GM18907 (cell line): ENCODE results near the gene NRG2.

Source experiments
- ATAC-seq: cut with Tn5 transposase; IDR thresholded peaks from one replicate; pipeline ENCODE4 v1.9.1; 2021; ENCODE audit warnings: mild to moderate bottlenecking, moderate library complexity; ENCODE audit not compliant: unreplicated experiment

NRG2 gene

DNA sequence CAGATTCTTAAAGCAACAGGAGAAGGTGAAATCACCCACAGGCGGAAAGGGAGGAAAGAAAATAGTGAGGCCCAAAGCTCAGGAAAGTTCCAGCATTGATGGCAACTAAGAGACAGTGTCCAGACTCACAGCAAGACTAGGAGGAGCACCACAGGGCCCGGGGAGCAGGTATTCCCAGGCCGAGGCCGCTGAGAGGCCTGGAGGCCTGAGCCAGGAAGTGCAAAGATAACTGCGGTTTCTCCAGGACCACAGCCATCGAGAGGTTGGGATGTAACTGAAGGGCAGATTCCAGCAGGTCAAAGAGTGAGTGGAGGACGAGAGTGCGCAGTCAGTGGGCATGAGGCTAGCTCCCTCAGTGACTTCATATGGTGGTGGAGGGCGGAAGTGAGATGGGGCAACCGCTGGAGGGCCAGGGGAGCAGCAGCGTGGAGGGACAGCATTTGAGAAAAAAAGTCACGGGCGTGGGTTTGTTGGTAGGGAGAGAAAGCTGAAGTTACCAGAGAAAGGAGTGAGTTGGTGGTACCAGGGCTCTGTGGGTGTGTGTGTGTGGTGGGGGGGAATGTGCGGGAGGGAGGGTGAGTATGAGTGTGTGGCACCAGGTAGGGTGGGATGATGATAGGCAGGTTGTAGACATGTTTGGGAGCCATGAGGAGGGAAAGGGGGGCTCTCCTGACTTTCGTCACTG is 157.8 kb downstream of the NRG2 start:
- no peak for ATAC-seq

DNA sequence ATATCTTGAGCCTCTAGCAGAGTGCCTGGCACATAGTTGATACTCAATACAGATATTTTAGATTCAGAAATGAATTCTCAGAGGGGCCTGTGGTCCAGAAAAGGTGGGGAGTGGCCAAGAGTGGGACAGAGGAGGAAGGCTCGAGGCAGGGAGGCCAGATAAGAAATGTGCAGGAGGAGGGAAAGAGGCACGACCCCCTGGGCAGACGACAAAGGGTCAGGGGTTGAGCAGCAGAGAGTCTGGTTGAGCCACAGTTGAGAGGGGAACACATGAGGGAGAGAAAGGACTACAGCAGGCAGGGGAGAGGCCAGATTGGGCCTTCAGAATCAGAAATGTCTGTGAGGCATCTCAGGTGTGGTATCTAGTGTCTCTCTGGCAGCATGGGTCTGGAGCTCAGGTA is 158.4 kb downstream of the NRG2 start:
- ATAC-seq = no peak

DNA sequence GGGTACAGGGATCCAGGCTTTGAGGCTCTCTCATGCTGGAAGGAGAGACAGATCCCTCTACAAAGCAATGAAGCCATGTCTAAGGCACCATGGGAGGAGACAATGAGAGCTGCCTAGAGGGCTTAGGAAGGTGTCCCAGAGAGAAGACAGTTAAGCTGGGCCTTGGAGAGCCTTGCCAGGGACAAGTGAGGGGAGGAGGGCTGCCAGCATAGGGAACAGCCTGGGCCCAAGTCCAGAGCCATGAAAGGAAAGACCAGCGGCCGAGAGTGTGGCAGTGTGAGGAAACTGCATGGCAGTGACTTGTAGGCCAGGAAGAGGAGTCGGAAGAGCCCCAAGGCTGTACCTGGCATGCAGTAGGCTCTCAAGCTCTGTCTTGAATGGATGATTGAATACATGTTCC is 159.0 kb downstream of the NRG2 start:
- no peak for ATAC-seq

DNA sequence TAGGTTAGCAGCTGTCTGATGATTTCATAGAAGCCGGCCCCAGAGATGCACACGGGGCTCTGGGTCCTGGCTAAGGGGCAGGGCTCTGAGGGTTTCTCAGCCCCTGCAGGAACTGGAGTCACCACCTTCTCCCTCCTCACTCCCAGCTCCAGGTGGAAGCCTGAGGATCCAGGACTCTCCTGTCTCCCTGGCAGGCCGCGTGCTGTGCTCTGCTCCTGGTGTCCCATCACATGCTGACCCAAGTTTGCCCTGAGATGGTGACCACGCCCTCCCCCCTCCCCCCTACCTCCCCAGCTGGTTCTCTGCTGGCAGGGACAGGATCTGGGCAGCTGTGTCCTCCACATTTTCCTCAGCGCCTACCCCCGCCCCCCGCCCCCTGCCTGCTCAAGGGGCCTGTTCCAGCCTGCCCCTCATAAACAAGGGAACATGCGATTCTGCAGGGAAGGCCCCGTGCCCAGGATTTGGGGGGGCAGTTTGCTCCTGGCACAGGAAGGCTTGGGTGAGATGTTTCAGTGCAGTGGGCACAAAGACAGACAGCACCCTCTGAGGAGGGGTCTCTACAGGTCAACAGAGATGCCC is 160.0 kb downstream of the NRG2 start:
- no peak for ATAC-seq

DNA sequence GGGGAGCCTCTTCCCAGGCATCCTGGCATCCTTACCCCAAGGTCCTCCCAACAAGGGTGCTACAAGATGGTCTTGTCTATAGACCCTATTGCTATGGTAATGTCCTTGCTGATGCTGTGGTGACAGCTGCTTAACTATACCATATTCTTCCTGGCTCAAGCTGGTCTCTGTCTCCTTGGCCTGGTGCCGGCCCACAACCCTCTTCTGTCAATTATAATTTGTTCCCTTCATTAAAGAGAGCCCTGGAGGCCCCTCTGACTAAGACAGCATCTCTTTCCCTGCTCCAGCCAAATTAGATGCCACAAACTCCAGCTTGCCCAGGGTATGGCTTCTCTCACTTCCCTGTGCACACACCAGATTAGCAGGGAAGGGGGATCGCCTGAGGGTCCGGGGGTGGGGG is 160.8 kb downstream of the NRG2 start:
- ATAC-seq = no peak

DNA sequence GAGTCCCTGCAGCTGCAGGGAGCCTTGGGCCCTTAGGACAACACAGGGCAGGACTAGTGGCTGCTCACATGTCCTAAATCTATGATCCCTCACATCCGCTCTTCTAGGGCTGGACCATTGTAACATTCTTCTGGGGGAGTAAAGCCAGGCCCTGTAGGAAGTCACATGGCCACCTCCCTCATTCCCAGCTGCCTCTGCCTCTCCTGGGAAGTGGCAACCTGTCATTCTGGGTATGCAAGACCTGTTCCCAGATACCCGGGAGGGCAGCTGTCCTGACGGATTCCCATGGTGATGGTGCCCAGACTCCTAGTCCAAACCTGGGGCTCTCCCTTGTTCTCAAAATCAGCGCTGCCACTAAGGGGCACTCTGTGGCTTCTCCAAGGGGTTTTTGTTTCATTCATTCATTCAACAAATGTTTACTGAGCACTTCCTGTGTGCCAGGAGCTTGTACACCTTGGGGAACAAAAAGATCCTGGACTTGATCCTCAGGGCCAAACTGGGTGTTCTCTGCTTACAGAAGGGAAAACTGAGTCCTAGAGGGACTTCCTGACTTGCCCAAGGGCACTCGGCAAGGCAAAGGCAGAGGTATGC is 161.9 kb downstream of the NRG2 start:
- no peak for ATAC-seq

DNA sequence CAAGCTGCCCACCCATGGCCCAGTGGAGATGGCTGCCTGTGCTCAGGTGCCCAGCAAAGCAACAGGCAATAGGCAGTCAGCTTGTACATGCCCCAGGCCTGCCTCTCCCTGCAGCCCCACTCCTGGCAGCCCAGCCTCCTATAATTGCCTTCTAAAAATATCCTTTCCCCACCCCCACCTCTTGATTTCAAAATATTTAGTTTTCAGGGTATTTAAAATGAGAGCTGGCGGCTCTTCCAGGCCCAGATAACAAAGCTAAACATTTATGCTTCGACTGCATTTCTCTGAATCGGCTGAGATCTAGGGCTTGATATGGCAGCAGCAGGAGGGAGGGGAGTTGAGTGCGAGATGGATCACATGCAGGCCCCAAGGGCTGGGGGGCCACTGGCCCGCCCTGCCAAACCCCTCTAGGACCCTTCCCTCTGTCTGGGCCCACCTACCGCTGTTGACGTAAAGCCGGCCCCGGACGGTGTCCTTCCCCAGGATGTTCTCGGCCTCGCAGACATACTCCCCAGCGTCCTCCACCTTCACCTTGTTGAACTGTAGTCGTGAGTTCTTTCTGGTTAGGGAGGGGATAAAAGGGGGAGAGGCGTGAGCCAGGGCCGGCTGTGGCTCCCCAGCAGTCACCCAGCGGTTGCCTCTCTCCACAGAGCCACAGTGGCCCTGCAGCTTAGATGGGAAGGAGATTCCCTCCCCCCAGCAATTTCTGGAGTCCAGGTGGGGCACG is 162.5 kb downstream of the NRG2 start:
- no peak for ATAC-seq

DNA sequence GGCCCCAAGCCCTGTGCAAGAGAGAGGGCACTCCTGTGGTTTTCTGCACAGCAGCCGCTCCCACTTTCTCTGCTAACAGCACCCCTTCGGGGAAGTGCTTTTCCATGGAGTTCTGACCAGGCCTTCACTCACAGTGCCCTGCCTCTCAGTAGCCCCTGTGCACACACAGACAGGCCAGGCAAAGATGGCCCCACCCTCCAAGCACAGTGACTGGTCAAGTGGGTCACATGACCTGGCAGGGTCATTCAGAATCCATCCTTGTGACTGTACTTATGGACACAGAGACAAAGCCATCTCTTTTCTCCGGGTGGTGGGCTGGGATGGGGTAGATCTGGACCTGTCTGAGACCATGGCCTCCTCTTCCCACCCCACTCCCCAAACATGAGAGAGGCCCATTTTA is 165.0 kb downstream of the NRG2 start:
- ATAC-seq = no peak

DNA sequence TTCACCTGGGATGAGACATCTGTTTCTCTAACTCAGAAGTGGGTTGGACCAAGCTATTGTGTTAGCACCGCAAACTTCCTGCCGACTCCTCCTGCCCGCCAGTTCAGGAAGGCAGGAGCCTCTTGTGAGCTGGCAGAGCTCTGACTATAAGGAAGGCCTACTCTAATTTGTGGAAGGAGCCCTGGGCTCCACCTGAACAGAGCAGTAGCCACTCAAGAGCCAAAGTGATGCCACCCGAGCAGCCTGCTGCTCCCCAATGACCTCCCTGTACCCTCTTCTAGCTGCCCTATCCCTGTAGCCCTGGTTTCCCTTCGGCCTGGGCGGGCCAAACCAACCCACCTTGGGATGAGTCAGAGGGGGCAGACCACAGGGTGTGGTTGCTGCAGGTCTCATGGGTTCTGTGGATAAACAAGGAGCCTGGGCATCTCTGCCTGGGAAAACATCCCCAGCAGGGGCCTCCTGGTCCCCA is 165.9 kb downstream of the NRG2 start:
- ATAC-seq = no peak

DNA sequence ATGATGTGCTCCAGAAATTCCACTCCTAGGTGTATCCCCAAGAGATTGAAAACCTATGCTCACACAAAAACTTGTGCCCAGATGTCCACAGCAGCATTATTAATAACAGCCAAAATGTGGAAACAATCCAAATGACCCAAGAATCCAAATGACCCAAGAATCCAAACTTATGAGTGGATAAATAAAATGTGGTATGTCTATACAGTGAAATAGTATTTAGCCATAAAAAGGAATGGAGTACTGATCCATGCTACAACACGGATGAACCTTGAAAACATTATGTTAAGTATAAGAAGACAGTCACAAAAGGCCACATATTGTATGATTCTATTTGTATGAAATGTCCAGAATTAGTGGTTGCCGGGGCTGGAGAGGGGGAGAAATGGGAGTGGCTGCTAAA is 167.1 kb downstream of the NRG2 start:
- no peak for ATAC-seq

DNA sequence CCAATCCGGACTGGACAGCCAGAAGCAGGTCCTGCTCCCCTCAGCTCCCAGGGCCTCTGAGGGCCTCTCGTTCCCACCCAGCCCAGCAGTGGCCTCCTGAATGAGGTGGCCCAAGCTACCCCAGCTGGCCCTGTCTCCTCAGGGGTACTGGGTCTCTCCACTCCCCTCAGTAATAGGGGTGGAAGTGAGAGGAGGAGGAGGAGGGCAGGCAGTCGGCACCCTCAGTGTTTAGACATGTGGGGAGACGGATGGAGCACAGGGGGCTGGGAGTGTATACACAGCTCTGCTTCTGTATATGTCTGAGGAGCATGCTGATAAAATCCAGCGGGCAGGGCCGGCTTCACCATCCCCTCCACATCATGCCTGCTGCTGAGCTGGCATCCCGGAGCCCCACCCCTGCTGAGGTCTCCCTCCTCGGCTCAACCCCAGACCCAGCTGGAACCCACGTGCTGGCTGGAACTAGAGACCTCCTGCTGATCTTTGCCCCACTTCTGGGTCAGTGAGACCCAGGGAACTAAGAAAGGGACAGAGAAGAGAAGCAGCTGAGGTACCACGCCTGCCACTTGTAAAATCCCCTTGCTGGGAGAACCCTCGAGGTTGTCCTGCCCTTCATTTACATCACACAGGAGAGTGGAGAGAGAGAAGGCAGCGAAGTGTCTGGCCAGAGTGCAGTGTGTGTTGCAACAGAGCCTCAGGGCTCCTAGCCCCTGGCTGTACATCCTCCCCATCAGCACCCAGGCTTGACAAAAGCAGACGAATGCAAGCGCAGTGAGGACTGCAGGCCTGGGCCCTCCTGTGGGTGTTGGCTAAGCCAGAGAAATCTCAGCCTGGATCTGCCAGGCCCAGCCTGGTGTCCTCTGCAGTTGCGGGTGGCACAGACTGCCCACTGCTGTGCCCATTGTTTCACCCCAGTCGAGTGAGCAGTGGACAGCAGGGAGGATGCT is 170.0 kb downstream of the NRG2 start:
- no peak for ATAC-seq

DNA sequence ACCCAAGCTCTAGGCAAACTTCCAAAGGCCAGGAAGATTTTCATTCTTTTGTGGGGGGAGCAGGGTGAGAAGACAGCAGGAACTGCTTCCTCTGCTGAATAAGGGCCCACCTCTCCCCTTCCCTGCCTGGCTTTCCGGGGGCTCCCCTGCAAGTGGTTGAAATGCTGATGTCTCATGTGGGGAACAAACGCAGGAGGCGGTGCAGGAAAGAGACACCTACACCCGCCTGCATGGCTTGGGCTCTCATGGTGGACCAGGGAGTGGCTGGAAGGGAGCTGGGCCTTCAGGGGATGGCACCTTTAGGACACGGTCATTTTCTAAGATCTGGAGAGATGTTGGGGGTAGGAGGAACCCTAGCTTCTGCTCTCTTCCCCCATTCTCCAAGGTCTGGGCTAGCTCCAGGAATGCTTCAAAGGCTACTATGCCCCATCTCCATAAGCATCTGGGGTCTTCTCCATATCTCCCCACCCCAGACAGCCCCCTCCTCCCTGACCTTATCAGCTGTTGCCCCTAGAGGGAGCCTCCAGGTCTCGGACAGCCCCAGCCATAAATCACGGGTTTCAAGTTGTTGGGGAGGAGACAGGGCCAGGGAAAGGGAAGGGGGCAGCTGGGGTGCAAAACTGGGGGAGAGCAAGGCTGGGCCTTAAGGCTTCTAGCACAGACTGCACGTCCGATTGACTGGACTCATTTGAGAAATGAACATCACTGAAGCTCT is 170.9 kb downstream of the NRG2 start:
- ATAC-seq = no peak

DNA sequence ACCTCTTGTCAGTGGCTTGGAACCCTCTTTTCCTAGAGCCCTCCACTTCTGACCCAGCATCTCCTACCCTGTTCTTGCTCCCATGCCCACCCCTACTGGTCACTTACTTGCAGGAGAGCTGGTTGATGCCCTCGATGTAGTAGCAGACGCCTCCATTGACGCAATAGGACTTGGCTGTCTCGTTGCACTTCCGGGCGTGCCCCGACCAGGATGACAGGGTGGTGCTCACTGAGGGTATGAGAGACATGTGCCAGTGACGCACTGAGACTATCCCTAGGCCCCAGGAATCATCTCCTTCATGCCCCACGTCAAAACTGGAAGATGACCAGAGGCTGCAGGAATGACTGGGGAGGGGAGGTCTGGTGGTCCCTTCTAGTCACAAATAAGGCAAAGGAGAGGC is 171.5 kb downstream of the NRG2 start:
- ATAC-seq = no peak

DNA sequence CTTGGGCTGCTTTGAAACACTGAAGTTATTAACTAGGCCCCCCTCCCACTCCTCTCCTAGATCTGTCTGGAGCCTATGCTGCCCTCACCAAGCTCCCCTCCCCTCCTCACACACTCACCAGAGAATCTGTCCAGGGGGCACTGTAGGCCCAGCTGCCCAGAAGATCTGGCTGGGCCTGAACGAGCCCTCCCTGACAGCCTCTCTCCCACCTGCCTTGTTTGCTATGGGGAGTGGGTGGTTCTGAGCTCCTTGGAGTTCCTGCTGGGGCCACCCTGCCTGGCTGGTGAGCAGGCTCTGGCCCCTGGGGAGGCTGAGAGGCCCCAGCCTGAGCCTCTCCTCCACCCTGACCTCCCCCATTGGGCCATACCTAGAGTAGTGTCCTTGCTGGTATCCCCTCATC is 172.4 kb downstream of the NRG2 start:
- no peak for ATAC-seq

DNA sequence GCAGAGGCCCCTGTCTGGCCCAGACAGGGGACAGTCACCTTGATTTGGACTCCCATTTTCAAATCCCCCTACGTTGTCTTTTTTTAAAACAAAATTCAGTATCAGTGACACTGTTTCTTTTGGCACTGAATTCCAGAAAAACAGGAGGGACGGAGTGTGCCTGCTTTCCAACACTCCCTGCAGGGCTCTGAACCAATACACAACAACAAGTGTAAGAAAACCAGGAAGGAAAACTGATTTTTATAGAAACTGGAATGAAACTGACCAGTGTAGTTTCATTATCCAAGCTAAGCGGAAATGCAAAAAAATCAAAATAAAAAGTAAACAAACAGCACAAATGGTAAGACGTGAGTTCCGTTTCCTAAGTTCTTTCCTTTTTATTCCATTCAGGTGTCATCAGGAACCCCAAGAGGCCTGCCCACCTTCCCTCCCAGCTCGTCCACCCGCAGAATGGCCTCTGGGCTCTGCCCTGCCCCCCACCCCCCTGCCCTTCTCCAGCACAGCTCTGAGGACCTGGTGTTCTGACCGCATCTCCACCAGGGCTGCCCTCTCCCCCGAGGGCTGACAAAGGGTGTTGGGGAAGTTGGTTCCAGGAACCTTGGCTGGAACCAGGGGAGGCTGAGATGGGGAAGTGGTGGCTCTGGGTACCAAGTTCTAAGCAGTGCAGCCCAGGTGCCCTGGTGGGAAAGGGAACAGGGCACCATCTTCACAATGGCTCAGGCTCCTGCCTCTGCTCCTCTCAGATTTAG is 173.9 kb downstream of the NRG2 start:
- no peak for ATAC-seq

DNA sequence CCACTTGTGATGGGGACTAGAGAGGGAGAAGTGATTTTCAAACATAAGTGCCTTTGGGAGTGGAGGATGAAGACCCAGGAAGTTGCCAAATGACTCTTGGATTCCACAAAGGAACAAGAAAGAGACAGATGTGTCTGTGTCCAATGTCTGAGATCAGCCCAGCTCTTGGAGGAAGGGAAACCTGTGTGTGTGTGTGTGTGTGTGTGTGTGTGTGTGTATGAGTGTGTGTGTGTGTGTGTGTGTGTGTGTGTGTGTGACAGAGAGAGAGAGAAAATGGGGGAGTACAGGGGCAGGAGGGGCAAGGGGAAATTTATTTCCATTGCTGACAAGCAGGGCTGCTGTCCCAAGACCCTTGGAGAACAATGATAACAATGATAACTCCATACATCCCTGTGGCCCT is 175.5 kb downstream of the NRG2 start:
- ATAC-seq = no peak

DNA sequence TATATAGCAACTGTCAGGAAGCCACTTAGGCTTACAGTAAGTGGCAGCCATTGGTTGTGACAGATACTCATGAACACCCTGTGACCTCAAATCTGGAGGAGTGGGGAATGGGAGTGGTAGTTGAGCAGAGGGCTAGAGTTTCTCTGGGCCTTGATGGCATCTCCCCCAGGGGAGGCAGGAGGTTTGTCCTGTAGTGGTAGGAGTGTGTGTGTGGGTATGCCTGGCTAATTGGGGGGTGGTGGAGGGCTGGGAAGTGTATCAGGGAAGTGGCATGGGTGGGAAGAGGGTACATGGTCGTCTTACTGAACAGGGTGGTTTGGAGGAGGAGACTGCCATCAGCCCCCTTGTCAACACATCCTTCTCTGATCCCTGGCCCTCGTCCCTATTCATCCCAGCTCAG is 176.0 kb downstream of the NRG2 start:
- no peak for ATAC-seq

DNA sequence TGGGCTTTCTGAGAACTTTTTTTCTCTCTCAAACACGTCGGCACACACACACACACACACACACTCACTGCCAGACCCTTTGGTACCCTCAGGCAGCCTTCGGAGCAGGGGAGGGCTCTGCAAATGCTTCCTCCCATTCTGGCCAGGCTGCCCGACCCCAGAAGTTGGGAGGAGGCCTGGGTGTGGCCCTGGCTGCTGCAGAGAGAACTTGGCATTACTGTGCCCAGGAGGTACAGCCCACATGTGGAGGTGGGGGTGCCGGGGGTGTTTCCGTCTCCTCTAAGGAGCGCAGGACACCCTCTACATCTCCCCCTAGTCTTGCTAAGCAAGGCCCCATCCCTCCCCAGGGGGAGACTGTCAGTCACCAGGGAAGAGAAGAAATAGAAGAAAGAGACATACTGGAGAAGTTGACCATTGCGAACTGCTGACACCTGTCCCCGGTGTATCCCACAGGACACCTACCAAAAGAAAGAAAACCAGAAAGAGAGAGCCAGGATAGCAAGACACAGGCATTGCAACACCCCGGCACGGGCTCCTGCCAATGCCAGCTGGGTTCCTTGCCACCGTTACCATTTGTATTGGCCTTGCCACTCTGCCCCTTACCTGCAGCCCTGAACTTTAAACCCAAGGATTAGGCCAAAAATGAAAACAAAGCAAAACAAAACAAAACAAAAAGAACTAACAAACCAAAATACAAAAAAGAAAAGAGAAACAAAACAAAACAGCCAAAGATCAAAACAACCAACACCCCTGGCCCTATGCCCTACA is 178.2 kb downstream of the NRG2 start:
- no peak for ATAC-seq
